ENCODE data around the gene KLF3. TPM values are rescaled to one million over a fixed set of nuclear protein-coding genes. Genes with fewer than 3 reads are reported as not detected.

The KLF3 gene
- total RNA-seq, 1 donor from 2014 or later = 1.0 TPM

DNA sequence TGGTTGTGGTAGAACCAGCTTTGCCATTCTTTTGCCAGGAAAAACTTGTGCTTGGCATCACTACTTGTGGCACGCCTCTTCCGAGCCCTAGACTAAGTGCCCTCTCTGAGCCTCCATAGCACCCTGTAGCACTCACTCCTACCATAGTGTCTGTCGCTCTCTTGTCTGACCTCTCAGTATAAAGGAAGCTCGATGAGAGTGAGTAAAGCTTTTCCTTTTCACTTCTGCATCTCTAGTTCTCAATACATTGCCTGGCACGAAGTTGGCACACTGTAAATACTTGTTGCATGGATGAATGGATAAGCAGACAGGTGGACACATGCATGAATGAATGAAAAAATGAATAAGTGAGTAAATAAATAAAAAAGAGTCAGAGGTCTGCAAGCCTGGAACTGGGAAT, 70.4 kb downstream of the KLF3 start:
- H3K36me3 Mint-ChIP-seq (ENCODE audit: low read depth) = peaks cover 3% of the 10 kb centered on the region
- H3K9me3 Mint-ChIP-seq = peaks cover 21% of the 10 kb centered on the region
- peak overlapping the region; percentile 11 for H3K27ac Mint-ChIP-seq
- peaks cover 18% of the 10 kb centered on the region for H3K27me3 Mint-ChIP-seq
- peaks cover 9% of the 10 kb centered on the region for H3K4me1 Mint-ChIP-seq
- intact Hi-C loops (cut with micrococcal nuclease) = loop anchor here (10.0 kb wide), 1 partner anchor 930 kb away; no protein-coding TSS in a partner anchor
- no peak for DNase-seq
- no peak overlapping the region for H3K4me3 Mint-ChIP-seq

DNA sequence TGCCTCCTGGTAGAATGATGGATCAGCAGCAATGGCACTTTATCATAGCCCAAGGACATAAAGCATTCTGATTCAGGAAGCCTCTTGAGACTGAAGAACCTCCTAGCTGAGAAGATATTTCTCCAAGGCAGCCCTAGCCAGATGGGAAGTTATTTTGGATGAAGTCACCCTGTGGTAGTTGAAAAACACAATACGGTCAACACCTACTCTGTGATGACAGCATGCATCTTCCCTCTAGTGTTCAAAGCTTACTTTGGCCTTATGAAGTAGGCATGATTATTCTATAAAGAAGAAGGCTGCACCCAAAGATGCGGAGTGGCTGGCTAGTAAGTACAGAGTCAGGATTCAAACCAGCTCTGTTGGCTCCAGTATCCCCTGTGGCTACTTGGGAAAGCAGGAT, 70.9 kb downstream of the KLF3 start:
- no peak for DNase-seq
- Mint-ChIP-seq H3K9me3 (peaks cover 21% of the 10 kb centered on the region), H3K27me3 (peaks cover 18% of the 10 kb centered on the region), H3K4me3 (no peak overlapping the region), H3K27ac (no peak overlapping the region), H3K4me1 (peaks cover 9% of the 10 kb centered on the region), H3K36me3 (ENCODE audit: low read depth) (peaks cover 3% of the 10 kb centered on the region)
- intact Hi-C loops (cut with micrococcal nuclease) = loop anchor here (10.0 kb wide), 1 partner anchor 930 kb away; no protein-coding TSS in a partner anchor

DNA sequence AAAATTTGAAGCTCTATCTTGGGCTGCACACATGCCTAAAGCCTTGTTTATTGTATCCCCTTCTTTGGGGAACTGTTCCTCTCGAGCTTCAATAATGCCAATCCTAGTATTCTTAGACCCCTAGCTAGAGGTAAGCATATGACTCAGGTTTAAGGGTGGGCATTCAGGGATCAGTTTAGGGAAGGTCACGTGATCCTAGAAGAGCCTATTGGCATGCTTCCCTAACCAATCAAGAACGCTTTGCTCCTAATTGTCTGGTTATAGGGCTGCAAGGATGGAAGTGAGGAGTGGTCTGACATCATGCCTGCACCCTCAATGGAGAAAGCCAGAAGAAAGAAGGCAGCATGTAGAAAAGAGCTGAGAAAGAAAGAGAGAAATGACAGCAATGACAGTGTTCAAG, 71.9 kb downstream of the KLF3 start:
- Mint-ChIP-seq H3K4me1 (peaks cover 6% of the 10 kb centered on the region), H3K27me3 (peaks cover 19% of the 10 kb centered on the region), H3K9me3 (peaks cover 21% of the 10 kb centered on the region), H3K27ac (no peak overlapping the region), H3K36me3 (ENCODE audit: low read depth) (peaks cover 3% of the 10 kb centered on the region), H3K4me3 (no peak overlapping the region)
- intact Hi-C loops (cut with micrococcal nuclease) = loop anchor here (10.0 kb wide), 1 partner anchor 931 kb away; no protein-coding TSS in a partner anchor
- no peak for DNase-seq

DNA sequence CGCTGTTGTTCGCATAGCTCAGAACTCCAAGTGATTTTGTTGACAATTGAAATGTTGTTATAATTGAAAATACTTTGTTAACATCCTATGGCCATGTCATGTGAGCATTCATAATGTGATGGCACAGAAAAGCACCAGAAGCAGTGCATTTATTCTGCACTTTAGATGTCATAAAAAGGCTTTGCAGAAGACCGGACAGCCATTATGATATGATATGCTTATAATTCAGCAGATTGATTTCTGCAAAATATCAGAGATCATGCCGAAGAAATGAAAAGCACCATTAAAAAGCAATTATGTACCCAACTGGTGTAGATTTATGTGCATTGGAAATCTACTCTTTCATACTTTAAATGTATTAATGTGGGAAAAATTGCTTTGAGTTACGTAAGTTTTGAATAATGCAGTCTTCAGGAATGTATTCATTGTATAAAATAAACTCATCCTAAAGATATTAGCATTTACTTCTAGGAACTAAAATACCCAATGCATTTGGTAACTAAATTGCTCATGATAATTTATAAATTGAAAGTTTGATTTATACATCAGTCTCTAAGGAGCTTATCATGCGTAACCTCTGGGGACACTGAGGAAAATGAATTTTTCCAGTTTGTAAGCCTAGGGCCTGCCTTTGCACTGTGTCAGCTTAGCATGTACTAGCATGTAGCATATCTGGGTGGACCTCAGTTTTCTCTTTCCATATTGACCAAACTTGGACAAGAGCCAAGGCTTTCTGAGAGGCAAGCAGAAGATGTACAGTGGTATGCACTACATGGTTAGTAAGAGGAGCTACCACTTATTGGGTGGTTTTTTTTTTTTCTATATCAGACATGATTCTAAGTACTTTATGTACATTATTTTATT, 75.2 kb downstream of the KLF3 start:
- no peak for DNase-seq
- H3K4me3 Mint-ChIP-seq = no peak overlapping the region
- intact Hi-C loops (cut with micrococcal nuclease) = loop anchor here (10.0 kb wide), 1 partner anchor 934 kb away; no protein-coding TSS in a partner anchor
- peaks cover 6% of the 10 kb centered on the region for H3K9me3 Mint-ChIP-seq
- no peaks in the 10 kb centered on the region for H3K36me3 Mint-ChIP-seq (ENCODE audit: low read depth)
- no peak overlapping the region for H3K27ac Mint-ChIP-seq
- H3K4me1 Mint-ChIP-seq = peaks cover 6% of the 10 kb centered on the region
- peaks cover 19% of the 10 kb centered on the region for H3K27me3 Mint-ChIP-seq

DNA sequence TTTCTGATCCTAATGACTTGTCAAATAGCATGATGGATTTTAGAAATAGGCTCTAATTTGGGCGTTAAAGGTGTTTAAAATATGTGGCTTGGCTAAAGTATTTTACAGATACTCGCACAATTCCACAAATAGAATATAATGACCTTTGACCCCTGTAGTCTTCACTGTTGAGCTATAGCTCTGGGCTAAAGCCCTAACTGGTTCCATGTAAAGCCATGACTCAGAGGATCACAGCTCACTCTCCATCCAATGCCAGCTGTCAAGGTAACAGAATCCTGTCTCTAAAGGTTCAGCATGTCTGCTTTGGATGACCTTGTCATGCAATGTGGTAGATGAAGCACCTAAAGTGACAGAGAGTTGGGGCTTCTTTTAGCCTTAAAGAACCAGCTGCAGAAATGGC, 76.3 kb downstream of the KLF3 start:
- intact Hi-C loops (cut with micrococcal nuclease) = no loop called here
- Mint-ChIP-seq H3K4me1 (peaks cover 6% of the 10 kb centered on the region), H3K27me3 (peaks cover 14% of the 10 kb centered on the region), H3K4me3 (no peak overlapping the region), H3K27ac (no peak overlapping the region), H3K9me3 (no peaks in the 10 kb centered on the region), H3K36me3 (ENCODE audit: low read depth) (no peaks in the 10 kb centered on the region)
- DNase-seq = no peak

DNA sequence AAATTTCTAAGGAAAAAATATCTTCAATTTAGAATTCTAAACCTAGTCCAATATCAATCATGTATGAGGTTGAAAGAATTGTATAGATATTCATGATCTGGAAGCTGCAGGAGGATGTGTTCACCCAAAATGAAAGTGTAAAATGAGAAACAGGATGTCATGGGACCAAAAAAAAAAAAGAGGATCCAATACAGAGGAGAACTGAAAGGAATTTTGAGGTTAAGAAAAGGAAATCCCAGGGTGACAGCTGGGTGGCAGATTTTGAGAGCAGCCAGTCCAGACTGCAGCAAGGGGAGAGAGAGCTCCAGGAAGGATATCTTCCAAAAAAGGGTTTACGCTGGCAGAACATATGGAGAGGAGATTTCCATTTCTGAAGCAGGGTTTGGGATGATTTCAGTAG, 79.9 kb downstream of the KLF3 start:
- Mint-ChIP-seq H3K36me3 (ENCODE audit: low read depth) (peaks cover 7% of the 10 kb centered on the region), H3K27ac (no peak overlapping the region), H3K9me3 (peaks cover 12% of the 10 kb centered on the region), H3K27me3 (peaks cover 7% of the 10 kb centered on the region), H3K4me3 (no peak overlapping the region), H3K4me1 (peaks cover 6% of the 10 kb centered on the region)
- no peak for DNase-seq
- intact Hi-C loops (cut with micrococcal nuclease) = no loop called here

DNA sequence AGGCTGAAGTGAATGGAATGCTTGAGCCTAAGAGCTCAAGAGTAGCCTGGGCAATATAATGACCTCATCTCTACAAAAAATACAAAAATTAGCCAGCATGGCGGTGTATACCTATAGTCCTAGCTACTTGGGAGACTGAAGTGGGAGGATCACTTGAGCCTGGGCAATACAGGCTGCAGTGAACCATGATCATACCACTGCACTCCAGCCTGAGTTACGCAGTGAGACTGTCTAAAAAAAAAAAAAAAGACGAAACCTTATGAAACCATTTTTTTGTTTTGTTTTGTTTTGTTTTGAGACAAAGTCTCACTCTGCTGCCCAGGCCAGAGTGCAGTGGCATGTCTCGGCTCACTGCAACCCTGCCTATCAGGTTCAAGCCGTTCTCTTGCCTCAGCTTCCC, 81.9 kb downstream of the KLF3 start:
- Mint-ChIP-seq H3K27ac (no peak overlapping the region), H3K4me1 (peaks cover 8% of the 10 kb centered on the region), H3K36me3 (ENCODE audit: low read depth) (peaks cover 8% of the 10 kb centered on the region), H3K4me3 (no peak overlapping the region), H3K9me3 (peaks cover 12% of the 10 kb centered on the region), H3K27me3 (peaks cover 4% of the 10 kb centered on the region)
- intact Hi-C loops (cut with micrococcal nuclease) = no loop called here
- DNase-seq = no peak

DNA sequence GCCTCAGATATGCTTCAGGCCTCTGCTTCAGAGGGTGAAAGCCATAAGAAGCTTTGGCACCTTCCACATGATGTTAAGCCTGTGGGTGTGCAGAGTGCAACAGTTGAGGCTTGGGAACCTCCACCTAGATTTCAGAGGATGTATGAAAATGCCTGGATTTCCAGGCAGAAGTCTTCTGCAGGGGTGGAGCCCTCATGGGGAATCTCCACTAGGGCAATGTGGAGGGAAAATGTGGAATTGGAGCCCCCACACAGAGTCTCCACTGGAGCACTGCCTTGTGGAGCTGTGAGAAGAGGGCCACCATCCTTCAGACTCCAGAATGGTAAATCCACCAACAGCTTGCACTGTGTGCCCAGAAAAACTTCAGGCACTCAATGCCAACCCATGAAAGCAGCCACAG, 83.6 kb downstream of the KLF3 start:
- no peak overlapping the region for H3K27ac Mint-ChIP-seq
- intact Hi-C loops (cut with micrococcal nuclease) = no loop called here

DNA sequence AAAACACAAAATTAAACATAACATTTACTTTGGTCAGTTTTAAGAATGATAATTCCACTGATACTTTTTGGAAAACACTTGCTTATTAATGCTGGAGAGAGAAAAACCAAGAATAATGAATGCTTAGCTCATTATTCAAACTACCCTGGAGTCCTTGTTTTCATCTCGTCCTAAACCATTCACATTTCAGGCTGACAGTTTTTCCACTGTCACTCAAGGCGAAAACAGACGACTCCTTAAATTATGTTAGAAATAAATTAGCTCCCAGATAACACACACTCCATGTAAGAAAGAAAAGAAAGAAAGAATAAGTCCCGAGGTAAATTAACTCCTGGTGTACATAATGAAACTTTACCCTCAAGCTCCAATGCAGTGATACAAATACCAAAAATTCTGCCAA, 85.3 kb downstream of the KLF3 start:
- Mint-ChIP-seq H3K27ac (no peak overlapping the region), H3K4me1 (peaks cover 3% of the 10 kb centered on the region), H3K27me3 (no peaks in the 10 kb centered on the region), H3K9me3 (peaks cover 12% of the 10 kb centered on the region), H3K36me3 (ENCODE audit: low read depth) (peaks cover 8% of the 10 kb centered on the region), H3K4me3 (no peak overlapping the region)
- DNase-seq = no peak
- intact Hi-C loops (cut with micrococcal nuclease) = no loop called here

More for the DNA sequence above, 83.6 kb downstream of the KLF3 start:
- peaks cover 12% of the 10 kb centered on the region for H3K9me3 Mint-ChIP-seq
- peaks cover 8% of the 10 kb centered on the region for H3K36me3 Mint-ChIP-seq (ENCODE audit: low read depth)
- no peak overlapping the region for H3K4me3 Mint-ChIP-seq
- H3K27me3 Mint-ChIP-seq = peaks cover 2% of the 10 kb centered on the region
- DNase-seq = no peak
- peaks cover 7% of the 10 kb centered on the region for H3K4me1 Mint-ChIP-seq

Other genes with a start within 250 kb of the KLF3 start
- gene TLR10, start 118.8 kb downstream of the KLF3 start, total RNA-seq = not detected in 2 replicates
- 0.85 and 2.6 TPM in 2 replicates for gene TLR1, start 140.6 kb downstream of the KLF3 start, total RNA-seq
- gene TLR6, start 192.6 kb downstream of the KLF3 start, total RNA-seq = 0.88 and 1.1 TPM in 2 replicates
- 0.23 and 0.66 TPM in 2 replicates for gene FAM114A1, start 203.6 kb downstream of the KLF3 start, total RNA-seq